NCI-H524 treated with DMSO at 0.1 percent for 48 hours (cell line): Measurements from ENCODE around the gene CPEB4.

ENCODE experiments used
- DNase-seq: peaks from one replicate; lab custom pipeline; 2025; lab: John Stamatoyannopoulos, UW

The CPEB4 gene

DNA sequence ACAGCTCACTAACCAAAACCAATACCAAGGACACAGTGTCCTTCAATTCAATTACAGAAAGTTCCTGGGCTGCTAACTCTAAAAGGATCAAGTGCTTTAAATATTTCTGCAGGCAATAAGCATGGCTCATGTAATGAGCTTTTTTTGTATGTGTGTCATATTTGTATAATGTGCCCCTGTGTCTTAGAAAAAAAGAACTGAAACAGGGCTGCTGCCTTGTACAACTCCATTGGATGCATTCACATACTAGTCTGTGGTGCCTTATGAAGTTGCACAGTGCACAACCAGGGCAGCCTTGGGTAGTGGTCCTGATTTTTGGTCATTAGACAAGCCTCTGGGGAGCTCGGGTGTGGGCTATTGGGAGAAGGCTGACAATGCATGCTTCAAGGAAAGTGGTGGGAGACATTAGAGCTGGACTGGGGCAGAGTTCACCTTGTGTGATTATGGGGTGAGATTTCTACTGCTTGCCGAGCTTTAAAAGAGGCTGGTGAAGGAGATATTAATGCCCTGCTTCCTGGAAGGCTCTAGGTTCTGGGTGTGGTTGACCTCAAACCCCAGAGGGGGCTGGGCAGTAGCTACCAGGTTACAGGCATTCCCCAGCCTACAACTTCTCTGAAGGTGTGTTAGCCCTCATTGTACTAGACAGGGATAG, 3.6 kb upstream of the CPEB4 start:
- DNase-seq: no peak

DNA sequence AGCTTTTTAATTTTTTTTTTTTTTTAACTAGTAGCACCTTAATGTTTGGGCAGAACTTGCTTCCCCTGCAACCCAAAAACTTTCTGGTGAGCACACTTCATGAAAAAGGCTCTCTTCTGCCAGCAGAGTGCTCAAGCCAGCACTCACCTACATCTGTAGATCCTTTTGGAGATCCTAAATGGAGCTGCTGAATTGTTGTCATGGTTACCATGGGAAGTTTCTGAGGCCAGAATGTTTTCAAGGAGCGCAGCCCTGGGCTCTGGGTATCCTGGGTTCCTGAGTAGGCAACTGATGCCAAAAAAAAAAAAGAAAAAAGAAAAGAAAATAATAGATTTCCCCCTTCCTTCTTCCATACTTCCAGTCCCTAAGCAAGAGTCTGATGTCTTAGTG, 3.1 kb upstream of the CPEB4 start:
- no peak for DNase-seq

DNA sequence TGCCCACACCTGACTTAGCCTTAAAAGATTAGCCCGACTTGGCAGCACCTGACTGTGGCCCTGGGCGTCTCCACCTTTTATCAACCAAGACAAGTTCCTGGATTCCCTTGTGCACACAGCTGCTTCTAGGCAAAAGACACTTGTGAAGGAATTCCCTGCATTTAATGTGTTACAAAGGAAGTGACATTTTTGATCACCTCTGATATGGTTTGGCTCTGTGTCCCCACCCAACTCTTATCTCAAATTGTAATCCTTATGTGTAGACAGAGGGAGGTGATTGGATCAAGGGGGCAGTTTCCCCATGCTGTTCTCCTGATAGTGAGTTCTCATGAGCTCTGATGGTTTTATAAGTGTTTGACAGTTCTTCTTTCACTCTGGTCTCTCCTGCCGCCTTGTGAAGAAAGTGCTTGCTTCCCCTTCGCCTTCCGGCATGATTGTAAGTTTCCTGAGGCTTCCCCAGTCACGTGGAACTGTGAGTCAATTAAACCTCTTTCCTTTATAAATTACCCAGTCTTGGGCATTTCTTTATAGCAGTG, 2.6 kb upstream of the CPEB4 start:
- no peak for DNase-seq

DNA sequence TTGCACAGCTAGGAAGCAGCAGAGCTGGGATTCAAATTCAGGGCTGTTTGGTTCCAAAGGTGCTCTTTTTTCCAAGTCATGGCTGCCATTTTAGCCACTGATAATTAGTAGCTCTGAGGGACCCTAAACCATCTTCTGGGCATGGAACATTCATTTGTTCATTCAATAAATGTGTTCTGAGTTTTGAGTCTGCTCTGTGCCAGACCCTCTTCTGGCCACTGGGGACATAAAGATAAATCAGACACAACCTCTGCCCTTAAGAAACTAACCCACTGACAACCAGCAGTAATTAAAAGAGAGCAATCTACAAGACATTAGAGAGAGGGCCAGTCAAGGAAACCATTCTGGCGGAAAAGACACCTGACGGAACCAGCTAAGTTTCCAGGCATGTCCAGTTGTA, 2.0 kb upstream of the CPEB4 start:
- DNase-seq: no peak

DNA sequence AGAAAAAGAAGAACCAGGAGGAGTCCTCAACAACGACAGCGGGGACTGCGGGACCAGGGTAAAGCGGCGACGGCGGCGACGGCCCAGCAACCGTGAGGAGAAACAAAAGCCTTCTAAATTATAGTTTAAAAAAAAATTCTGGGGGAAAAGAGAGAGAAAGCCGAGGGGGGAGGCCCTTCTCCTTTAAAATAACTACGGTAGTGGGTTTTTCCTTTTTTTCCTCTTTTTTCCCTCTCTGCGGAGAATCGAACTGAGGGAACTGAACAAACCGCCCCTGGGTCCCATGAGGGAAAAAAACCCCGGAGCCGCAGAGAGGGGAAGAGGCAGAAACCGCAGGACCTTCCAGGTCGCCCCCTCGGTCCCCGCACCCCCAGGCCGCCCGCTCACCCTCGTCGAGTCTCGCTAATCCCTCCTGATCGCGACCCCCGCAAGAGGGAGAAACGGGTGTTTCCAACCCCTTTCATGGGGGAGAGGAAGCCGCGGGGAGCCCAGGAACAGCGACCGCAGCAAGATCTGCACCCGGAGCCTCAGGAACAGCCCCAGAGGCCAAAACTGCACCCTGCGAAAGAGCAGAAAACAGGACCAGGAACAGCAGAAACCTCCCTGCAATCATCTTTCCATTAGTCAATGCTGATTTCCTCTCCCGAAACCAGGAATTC, 453 bp downstream of the CPEB4 start:
- no peak for DNase-seq

DNA sequence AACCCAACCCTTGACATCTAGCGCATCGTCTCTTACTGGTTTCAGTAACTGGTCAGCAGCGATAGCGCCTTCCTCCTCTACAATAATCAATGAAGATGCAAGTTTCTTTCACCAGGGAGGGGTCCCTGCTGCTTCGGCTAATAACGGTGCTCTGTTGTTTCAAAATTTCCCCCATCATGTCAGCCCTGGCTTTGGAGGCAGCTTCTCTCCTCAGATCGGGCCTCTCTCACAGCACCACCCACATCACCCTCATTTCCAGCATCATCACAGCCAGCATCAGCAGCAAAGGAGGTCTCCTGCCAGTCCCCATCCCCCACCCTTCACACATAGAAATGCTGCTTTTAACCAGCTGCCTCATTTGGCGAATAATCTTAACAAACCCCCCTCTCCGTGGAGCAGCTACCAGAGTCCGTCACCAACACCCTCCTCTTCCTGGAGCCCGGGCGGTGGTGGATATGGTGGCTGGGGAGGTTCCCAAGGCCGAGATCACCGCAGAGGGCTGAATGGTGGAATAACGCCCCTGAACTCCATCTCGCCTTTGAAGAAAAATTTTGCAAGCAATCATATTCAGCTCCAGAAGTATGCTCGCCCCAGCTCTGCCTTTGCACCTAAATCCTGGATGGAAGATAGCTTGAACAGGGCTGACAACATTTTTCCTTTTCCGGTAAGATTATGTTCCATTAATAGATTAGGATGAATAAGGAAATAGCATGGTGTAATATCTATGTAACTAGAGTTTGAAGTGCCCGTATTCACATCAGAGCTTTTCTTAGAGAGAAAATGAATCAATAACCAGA, 2.2 kb downstream of the CPEB4 start:
- DNase-seq: no peak

DNA sequence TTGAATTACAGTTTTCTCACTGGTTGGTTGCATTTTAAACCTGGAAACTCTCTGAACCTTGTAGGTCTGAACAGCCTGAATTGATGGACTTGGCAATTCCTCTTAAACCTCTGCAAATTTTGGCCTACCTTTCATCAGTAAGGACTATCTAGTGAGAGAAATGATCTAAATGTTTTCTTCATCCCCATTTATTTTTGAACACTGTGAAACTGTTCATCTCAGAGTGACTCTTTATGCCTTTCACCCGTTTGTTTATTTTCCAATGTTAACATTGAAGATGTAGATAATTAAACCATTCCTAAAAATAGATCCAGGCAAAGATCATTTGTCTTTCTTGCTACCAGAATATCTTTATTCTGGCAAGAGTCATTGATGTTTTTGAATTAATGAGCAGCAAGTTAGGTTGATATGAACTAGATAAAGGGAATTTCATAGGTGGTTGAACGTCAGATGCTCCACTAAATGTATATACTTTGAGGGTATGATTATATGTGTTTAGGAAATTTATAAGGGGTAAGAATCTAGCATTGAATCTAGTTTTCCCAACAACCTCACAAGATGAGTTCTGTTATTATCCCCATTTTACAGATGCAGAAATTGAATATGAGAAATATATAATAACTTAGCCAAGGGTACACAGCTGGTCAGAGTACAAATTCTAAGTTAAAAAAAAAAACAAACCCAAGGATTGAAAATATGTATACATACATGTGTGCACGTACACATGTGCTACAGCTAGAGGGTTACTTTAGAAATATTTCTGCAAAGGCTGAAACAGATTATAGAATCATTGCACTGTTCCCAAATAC, 3.4 kb downstream of the CPEB4 start:
- DNase-seq: no peak

DNA sequence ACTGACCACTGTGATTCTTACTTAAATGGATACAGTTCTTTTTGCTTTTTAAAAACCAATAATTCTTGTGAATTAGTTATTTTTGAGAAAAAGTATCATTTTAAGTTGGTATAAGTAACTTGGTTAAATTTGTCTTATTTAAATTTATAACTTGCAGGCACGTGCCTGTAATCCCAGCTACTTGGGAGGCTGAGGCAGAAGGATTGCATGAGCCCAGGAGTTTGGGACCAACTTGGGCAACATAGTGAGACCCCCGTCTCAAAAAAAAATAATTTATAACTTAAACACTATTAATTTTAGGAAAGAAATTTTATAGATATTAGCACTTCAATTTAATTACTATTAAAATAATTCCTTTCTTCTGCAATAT, 5.0 kb downstream of the CPEB4 start:
- no peak for DNase-seq

DNA sequence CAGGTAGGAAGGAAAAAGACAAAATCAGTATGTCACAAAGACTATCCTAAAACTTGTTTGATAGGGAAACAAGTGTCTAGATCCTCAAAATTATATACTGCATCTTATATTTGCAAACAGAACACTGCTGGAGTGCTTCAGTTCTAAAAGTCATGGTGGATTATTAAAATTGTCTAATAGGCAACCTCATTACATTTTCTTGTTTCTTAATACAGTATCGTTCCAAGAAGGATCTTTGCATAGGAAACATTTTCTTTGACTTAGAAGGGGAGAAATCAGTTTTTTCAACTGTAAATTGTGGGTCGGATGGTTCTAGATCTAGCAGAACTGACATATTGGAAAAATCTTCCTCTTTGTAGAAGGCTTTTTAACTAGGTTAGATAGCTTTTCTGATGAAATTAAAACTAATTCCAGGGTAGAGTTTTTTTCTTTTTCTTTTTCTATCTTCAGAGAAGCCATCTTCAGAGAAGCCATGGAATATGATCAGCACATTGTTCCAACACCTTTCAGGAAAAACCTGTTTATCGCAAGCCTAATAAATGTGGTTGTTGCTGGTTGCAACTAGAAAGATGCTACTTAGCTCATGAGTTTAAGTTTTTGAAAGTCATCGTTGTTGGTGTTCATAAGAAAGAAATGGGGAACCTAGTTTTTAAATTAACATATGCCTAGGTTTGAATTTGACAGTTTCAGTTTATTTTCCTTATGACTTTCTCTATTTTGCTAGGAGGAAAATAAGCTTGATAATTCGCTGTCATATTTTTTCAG, 7.4 kb downstream of the CPEB4 start:
- DNase-seq: no peak

DNA sequence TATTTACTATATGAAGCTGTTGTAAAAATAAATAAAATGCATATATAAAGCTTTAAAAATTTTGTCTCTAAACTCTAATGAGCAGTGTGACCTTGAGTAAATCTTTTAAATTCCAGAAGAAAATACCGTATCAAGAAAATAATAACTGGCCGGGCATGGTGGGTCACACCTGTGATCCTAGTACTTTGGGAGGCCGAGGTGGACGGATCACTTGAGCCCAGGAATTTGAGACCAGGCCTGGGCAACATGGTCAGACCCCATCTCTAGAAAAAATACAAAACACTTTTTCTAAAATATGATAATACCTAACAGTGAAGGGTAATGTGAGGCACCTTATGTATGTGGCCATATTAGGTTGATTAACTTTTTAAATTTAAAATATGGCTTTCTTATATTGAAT, 8.5 kb downstream of the CPEB4 start:
- DNase-seq: no peak

DNA sequence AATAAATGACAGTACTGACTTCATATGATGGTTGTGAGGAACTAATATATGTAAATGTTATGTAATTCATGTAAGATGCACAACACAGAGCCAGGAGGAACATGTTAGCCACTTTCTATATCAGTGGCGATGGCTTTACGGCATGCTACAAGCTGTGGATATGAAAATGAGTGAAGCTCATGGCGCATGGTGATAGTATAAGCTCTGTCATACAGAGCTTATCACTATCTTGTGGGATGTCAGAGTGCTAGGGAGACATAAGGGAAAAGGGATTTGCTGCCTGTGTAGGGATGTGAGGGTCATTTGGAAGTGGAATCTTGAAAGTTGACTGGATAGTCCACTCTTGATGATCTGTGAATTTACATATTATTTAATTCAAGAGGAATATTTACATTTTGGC, 13.6 kb downstream of the CPEB4 start:
- no peak for DNase-seq

DNA sequence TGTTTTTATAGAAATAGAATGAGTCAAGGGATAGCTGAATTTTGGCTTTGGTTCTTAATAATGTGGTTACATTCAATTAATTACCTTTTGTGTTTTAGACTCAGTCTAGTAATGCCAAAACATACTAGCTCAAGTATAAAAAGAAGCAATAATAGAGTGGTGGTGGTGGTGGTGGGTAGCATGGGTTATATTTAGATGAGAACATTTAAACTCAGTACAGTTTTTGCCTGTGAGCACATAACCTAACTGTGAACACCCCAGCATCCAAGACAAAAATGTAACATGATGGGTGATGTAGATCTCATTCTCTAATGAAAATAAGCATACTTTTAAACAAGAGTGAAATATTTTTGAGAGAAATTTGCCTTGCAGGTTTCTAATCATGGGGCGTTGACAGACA, 14.2 kb downstream of the CPEB4 start:
- no peak for DNase-seq

DNA sequence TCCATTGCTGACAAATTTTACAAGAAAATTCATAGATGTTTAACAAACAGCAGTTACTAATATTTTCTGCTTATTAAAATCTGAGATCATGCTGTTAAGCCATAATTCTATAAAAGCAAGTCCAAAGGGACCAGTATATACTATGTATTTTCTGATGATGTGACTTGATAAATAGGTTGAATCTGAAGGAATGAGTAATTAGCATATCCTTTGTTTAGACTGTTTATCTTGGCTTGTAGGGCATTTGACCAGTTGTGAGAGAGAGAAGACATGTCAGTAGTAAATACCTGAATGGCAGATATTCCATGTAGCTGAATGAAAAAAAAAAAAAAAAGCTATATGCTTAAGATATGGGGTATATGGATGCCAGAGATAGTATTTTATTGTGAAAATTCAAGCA, 14.6 kb downstream of the CPEB4 start:
- DNase-seq: no peak

DNA sequence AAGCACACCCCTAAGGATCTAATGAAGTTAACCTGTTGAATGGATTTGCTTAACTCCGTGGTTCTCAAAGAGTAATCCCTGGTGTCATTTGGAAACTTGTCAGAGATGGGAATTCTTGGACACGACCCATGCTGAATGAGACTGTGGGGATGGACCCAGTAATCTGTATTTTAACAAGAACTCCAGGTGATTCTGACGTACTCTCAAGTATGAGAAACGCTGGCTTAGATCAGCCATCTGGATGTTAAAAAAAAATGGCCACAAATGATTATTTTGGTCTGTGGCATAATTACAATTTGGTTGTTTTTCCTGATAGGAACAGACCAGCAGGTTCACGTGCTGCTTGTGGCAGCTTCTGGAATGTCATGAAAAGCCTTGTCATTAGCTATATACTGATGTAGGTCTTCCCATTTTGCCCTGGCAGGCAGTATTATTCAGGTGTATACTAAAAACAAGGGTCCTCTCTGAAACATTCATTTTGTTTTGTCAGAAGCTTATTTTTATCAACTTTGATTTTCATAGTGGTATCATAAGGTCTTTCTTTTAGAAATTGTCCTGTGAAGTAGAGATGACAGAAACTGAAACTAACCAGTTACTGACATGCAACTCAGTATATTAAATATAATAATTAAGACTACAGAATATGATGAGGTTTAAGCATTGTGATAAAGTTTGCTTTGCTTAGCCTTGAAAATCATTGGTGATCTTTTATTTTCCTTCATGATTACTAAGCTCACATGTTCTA, 15.4 kb downstream of the CPEB4 start:
- no peak for DNase-seq

DNA sequence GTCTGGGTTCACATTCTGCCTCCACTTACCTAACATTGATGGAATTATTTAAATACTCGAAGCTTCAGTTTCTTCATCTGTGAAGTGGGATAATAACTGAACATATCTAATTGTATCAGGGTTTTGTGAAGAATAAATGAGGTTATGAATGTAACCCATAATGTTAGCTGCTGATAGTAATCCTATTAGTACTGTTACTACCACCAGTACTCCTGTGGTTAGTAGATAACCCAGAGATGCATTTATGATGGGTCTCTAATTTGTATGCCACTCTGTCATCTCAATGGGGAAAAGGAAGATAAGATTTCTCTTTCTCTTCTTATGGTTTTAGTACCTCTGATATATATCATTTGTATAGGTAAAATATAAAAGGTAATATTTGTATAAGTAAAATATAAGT, 16.0 kb downstream of the CPEB4 start:
- no peak for DNase-seq

DNA sequence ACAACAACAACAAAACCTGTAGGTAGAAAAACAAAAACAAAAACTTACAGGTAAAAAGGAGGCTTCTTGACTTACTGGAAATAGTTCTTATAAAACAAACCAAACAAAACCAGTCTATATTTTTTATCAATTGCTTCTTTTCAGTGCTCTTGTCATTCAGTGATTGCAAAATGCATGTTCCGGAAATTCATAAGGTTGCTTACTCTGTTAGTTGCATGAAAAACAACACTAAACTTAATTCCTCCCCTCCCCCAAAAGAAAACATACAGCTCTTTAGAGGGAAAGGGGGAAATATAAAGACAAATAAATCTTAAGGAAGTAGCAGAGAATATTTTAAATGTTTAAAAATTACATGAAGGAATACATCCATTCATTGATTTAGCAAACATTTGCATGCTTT, 19.1 kb downstream of the CPEB4 start:
- no peak for DNase-seq

DNA sequence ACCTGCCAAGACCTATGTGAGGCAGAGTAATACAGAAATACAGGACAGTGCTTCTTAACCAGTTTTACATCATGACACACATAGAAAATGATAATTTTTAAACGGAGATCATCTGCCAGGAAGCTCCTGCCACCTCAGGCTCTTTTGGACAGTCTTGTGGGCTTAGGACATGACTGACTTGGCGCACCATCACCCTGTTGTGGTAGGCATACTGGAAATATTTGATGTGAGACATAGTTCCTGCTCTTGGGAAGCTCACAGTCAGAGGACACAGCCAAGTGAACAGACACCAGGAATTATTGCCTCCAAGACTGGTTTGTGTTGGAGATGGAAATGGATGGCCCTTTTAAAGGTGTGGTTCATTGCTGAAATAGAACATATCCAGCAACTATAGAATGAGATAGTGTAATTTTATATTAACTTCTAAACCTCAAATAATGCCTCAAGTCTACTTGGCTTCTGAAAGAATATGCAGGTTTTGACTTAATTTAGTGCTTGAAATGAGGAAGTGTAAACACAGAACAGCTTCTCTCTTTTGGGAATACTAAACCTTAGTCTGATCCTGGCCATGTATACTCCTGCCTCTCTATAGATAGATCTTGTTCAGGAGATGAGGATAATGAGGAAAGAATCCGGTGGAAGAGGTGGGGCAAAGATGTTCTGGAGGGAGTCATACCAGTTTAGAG, 19.7 kb downstream of the CPEB4 start:
- no peak for DNase-seq

DNA sequence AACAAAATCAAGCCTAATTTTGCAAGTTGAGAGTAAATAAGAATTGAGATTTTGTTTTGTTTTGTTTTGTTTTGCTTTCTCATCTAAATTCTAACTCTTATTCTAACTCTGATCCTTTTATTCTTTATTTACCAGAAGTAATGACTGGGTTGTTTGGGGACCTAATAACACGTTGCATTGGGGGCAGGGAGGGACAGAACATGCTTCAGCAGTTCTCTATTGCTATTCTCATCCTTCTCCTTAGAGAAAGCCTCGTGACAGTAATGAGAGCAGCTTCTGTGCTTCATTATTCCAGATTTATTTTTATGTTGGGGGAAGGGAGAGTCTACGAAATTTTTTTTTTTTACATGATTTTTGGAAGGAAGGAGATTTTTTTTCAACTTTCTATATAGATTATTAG, 21.1 kb downstream of the CPEB4 start:
- no peak for DNase-seq

DNA sequence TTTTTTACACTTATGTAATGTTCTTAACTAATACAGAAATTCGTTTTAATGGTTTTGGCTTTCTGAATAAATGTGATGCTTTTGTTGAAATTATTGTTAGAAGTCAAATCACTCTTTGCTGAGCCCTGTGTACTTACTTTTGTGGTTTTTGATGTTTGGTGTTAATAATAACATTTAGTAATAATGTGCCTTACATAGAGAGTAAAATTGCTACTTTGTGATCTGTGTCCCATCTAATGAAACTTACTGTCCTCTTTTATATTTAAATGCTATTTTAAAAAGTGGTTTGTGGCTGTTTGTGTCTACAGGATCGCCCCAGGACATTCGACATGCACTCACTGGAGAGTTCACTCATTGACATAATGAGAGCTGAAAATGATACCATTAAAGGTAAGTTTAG, 22.1 kb downstream of the CPEB4 start:
- DNase-seq: no peak

DNA sequence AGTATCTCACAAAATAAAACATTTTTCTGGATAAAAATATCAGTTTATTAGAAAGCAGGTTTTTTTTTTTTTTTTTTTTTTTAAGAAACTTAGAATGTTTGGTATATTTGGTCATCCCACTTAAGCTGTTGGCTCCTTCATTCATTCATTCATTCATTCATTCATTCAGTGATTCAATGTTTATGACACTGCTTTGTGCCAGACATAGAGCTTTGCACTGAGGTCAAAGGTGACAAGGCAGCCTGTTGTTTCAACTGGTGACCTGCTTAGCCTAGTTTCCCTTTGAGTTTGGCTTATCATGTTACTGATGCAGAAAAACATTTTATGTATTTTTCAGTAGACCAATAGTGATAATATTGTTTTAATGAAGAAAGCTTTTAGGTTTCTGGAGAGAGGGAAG, 23.5 kb downstream of the CPEB4 start:
- no peak for DNase-seq
